Smooth muscle cell (in vitro differentiated cells): ENCODE measurements around the gene SPATA31D1. TPM values are rescaled to one million over a fixed set of nuclear protein-coding genes. Genes with fewer than 3 reads are reported as not detected.

ENCODE experiments used
- DNase-seq: peaks from one replicate; lab custom pipeline; 2025; ENCODE audit not compliant: unreplicated experiment; lab: John Stamatoyannopoulos, UW
- H2AFZ ChIP-seq: fragments of 200-600 bp; sonication (generic); 2 replicates; pipeline ENCODE4 v1.6.0; 2016; ENCODE audit warnings: antibody characterized with exemption, low read depth, mild to moderate bottlenecking
- H3F3A ChIP-seq: fragments of 200-600 bp; sonication (generic); 2 replicates; pipeline ENCODE4 v1.6.0; 2017; ENCODE audit warnings: antibody characterized with exemption, low read depth
- H3K27ac ChIP-seq: fragments of 200-600 bp; sonication (generic); 2 replicates; pipeline ENCODE4 v1.5.1; 2016; ENCODE audit warnings: low read depth, mild to moderate bottlenecking
- H3K27me3 ChIP-seq: fragments of 200-600 bp; sonication (generic); 2 replicates; pipeline ENCODE4 v1.6.1; 2016; ENCODE audit warnings: low read depth, mild to moderate bottlenecking
- H3K36me3 ChIP-seq: fragments of 200-600 bp; sonication (generic); 2 replicates; pipeline ENCODE4 v1.5.1; 2016; ENCODE audit warnings: low read depth
- H3K4me1 ChIP-seq: fragments of 200-600 bp; sonication (generic); 2 replicates; pipeline ENCODE4 v1.5.1; 2016; ENCODE audit warnings: low read depth
- H3K4me2 ChIP-seq: fragments of 200-600 bp; sonication (generic); 2 replicates; pipeline ENCODE4 v1.6.0; 2016; ENCODE audit warnings: mild to moderate bottlenecking
- H3K4me3 ChIP-seq: fragments of 200-600 bp; sonication (generic); 2 replicates; pipeline ENCODE4 v1.5.1; 2016; ENCODE audit warnings: mild to moderate bottlenecking
- H3K79me2 ChIP-seq: fragments of 200-600 bp; sonication (generic); 2 replicates; pipeline ENCODE4 v1.6.0; 2016; ENCODE audit warnings: low read depth, mild to moderate bottlenecking
- H3K9ac ChIP-seq: fragments of 200-600 bp; sonication (generic); 2 replicates; pipeline ENCODE4 v1.6.0; 2016; ENCODE audit warnings: low read depth
- H3K9me3 ChIP-seq: fragments of 200-600 bp; sonication (generic); replicated peaks from 2 replicates; pipeline ENCODE4 v1.5.1; 2016; ENCODE audit warnings: low read depth
- H4K20me1 ChIP-seq: fragments of 200-600 bp; sonication (generic); 2 replicates; pipeline ENCODE4 v1.6.0; 2016; ENCODE audit warnings: low read depth
- CTCF ChIP-seq: fragments of 200-600 bp; sonication (generic); IDR thresholded peaks from 2 replicates; pipeline ENCODE4 v1.5.1; 2017; ENCODE audit warnings: borderline replicate concordance, mild to moderate bottlenecking, antibody characterized with exemption; ENCODE audit not compliant: insufficient read depth, poor library complexity, severe bottlenecking
- WGBS: methylation state at CpG from one replicate; pipeline ENCODE4 v1.1.7; 2016; ENCODE audit warnings: low lambda C conversion rate; 5-methylcytosine and 5-hydroxymethylcytosine counted together
- polyA plus RNA-seq: library from polyadenylated mRNA; unstranded; fragments of >200 nt; fragmentation: Nextera tagmentation; extraction: Ambion mirVana; gene quantifications from 2 replicates; pipeline ENCODE4 v1.2.1, GENCODE V29; 2016
- total RNA-seq: library from RNA; depleted of rRNA; stranded (reverse); fragments of >200 nt; gene quantifications from 2 replicates; pipeline ENCODE4 v1.2.3, GENCODE V29; 2014

The SPATA31D1 gene
- total and polyA plus RNA-seq, 2 experiments from 2014 or later, result not detected

GRCh38 chr9:82036086-82036485, 47.5 kb downstream of the SPATA31D1 start:
- H3K9me3 ChIP-seq, result no peaks in the 10 kb centered on the region
- H3K4me3 ChIP-seq, result no peak overlapping the region
- TF ChIP-seq CTCF, result no peak
- H3K36me3 ChIP-seq, result no peaks in the 10 kb centered on the region
- WGBS, result 33% methylated on average over 4 of the region's 4 CpGs
- peaks cover 5% of the 10 kb centered on the region for H3K4me1 ChIP-seq
- no peak overlapping the region for H3K9ac ChIP-seq
- H4K20me1 ChIP-seq, result no peaks in the 10 kb centered on the region
- H3K27me3 ChIP-seq, result no peaks in the 10 kb centered on the region
- no peaks in the 10 kb centered on the region for H3K79me2 ChIP-seq
- H3K27ac ChIP-seq, result peak overlapping the region; percentile 64
- H3F3A ChIP-seq, result peaks cover 11% of the 10 kb centered on the region
- H3K4me2 ChIP-seq, result peak overlapping the region; percentile 58
- H2AFZ ChIP-seq, result no peak overlapping the region
- no peak for DNase-seq

GRCh38 chr9:82037126-82037525, 48.6 kb downstream of the SPATA31D1 start:
- Histone ChIP-seq H4K20me1 (no peaks in the 10 kb centered on the region), H3K9ac (no peak overlapping the region), H3K4me3 (no peak overlapping the region), H3K79me2 (no peaks in the 10 kb centered on the region), H3K9me3 (no peaks in the 10 kb centered on the region), H3K4me1 (peaks cover 5% of the 10 kb centered on the region), H3F3A (peaks cover 11% of the 10 kb centered on the region), H3K36me3 (no peaks in the 10 kb centered on the region), H3K27me3 (no peaks in the 10 kb centered on the region), H3K4me2 (peak overlapping the region; percentile 29), H2AFZ (no peak overlapping the region), H3K27ac (no peak overlapping the region)
- 30% methylated on average over 1 of the region's 1 CpG for WGBS
- DNase-seq, result no peak
- TF ChIP-seq CTCF, result no peak

GRCh38 chr9:82038897-82039296, 50.3 kb downstream of the SPATA31D1 start:
- H3K4me1 ChIP-seq, result peaks cover 5% of the 10 kb centered on the region
- no peaks in the 10 kb centered on the region for H4K20me1 ChIP-seq
- DNase-seq, result no peak
- H3K27me3 ChIP-seq, result no peaks in the 10 kb centered on the region
- no peak overlapping the region for H3K4me2 ChIP-seq
- no peak for TF ChIP-seq CTCF
- H3K36me3 ChIP-seq, result no peaks in the 10 kb centered on the region
- H3K9me3 ChIP-seq, result no peaks in the 10 kb centered on the region
- no peak overlapping the region for H3K4me3 ChIP-seq
- no peaks in the 10 kb centered on the region for H3K79me2 ChIP-seq
- peaks cover 11% of the 10 kb centered on the region for H3F3A ChIP-seq
- 95% methylated on average over 2 of the region's 2 CpGs for WGBS
- no peak overlapping the region for H2AFZ ChIP-seq
- H3K27ac ChIP-seq, result no peak overlapping the region
- no peak overlapping the region for H3K9ac ChIP-seq

Other genes with a start within 250 kb of the SPATA31D1 start
- gene SPATA31D4, start 60.3 kb upstream of the SPATA31D1 start, total RNA-seq, result not detected in 2 replicates
- not detected in 2 replicates for gene SPATA31D4, start 60.3 kb upstream of the SPATA31D1 start, polyA plus RNA-seq
- gene SPATA31D3, start 45.3 kb upstream of the SPATA31D1 start, total RNA-seq, result not detected in 2 replicates
- gene SPATA31D3, start 45.3 kb upstream of the SPATA31D1 start, polyA plus RNA-seq, result not detected in 2 replicates